Neutrophil (primary cell): ENCODE results near the gene COL24A1.

Experiments
- H3K27ac ChIP-seq: fragments of 200-600 bp; sonication (generic); 2 replicates; pipeline ENCODE4 v1.5.1; 2016; ENCODE audit warnings: mild to moderate bottlenecking, moderate library complexity
- H3K27me3 ChIP-seq: fragments of 200-600 bp; sonication (generic); 2 replicates; pipeline ENCODE4 v1.6.0; 2016; ENCODE audit warnings: mild to moderate bottlenecking
- H3K36me3 ChIP-seq: fragments of 200-600 bp; sonication (generic); 2 replicates; pipeline ENCODE4 v1.5.1; 2017
- H3K4me1 ChIP-seq, 2 experiments: fragments of 200-600 bp in 1 of 2; sonication (generic) in 1 of 2; 1 replicate in 1 of 2; 2 replicates in 1 of 2; pipeline versions ENCODE4 v1.5.1 to v1.6.1; 2013 to 2016; ENCODE audit warnings: low read depth in 1 of 2, low read length in 1 of 2, mild to moderate bottlenecking in 1 of 2, moderate library complexity in 1 of 2; ENCODE audit not compliant: control insufficient read depth in 1 of 2, insufficient read depth in 1 of 2
- H3K4me3 ChIP-seq, 2 experiments: fragments of 200-600 bp in 1 of 2; sonication (generic) in 1 of 2; 1 replicate in 1 of 2; 2 replicates in 1 of 2; pipeline ENCODE4 v1.5.1; 2013 to 2016; ENCODE audit warnings: low read depth in 1 of 2, low read length in 1 of 2, mild to moderate bottlenecking in 1 of 2, moderate library complexity in 1 of 2
- H3K9me3 ChIP-seq: fragments of 200-600 bp; sonication (generic); 2 replicates; pipeline ENCODE4 v1.5.1; 2016
- CTCF ChIP-seq: fragments of 200-600 bp; sonication (generic); IDR thresholded peaks from 2 replicates; pipeline ENCODE4 v1.5.1; 2016; ENCODE audit warnings: antibody characterized with exemption

Gene COL24A1

DNA sequence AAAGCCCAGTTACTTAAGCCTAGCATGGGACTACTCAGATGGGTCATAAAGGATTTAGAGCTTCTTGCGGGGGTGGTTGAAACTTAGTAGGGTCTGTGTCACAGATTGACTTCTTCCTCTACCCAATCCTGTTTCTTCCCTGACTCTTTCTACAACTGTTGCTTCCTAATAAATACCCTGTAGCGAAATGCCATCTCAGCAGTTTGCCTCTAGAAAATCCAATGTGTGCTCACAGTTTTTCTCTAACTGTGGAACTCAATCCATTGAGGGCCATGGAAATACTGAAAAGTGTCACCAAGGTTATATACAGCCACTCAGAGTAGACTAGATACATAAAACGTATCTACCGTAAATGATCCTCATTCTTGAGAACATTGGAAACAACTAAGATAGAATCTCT, 217.7 kb downstream of the COL24A1 start:
- TF ChIP-seq CTCF: no peak

GRCh38 chr1:85936470-85936869, 220.1 kb downstream of the COL24A1 start:
- TF ChIP-seq CTCF: no peak
- no peak overlapping the region for H3K27ac ChIP-seq
- H3K9me3 ChIP-seq: no peaks in the 10 kb centered on the region
- no peaks in the 10 kb centered on the region for H3K36me3 ChIP-seq
- no peak overlapping the region for H3K4me3 ChIP-seq
- H3K4me1 ChIP-seq: no peaks in the 10 kb centered on the region
- H3K27me3 ChIP-seq: no peaks in the 10 kb centered on the region

More for the DNA sequence above, 217.7 kb downstream of the COL24A1 start:
- Histone ChIP-seq H3K36me3 (no peaks in the 10 kb centered on the region), H3K9me3 (no peaks in the 10 kb centered on the region), H3K4me3 (no peak overlapping the region), H3K27me3 (no peaks in the 10 kb centered on the region), H3K4me1 (no peaks in the 10 kb centered on the region), H3K27ac (no peak overlapping the region)

GRCh38 chr1:85936057-85936456, 220.5 kb downstream of the COL24A1 start:
- Histone ChIP-seq H3K36me3 (no peaks in the 10 kb centered on the region), H3K4me1 (no peaks in the 10 kb centered on the region), H3K4me3 (no peak overlapping the region), H3K27me3 (no peaks in the 10 kb centered on the region), H3K27ac (no peak overlapping the region), H3K9me3 (no peaks in the 10 kb centered on the region)
- no peak for TF ChIP-seq CTCF

DNA sequence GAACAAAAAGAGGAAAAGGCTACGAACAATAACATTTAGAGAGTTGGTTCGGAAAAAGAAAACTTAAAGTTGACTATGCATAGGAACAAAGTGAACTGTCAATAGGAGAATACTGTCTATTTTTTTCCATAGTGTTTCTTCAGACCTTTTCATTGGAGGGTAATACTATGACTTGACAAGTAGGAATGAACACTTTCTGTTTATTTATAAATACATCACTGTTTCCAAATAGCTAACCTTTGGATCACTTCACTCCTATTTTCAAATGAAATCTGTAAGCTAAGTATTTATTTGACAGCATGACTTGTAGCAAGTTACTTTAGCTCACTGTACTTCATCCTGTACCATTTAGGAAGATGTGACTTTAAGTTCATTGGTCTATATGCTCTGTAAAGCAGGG, 221.3 kb downstream of the COL24A1 start:
- Histone ChIP-seq H3K36me3 (no peaks in the 10 kb centered on the region), H3K27me3 (no peaks in the 10 kb centered on the region), H3K27ac (no peak overlapping the region), H3K9me3 (no peaks in the 10 kb centered on the region), H3K4me1 (no peaks in the 10 kb centered on the region), H3K4me3 (no peak overlapping the region)
- no peak for TF ChIP-seq CTCF

GRCh38 chr1:85934516-85934915, 222.1 kb downstream of the COL24A1 start:
- Histone ChIP-seq H3K4me1 (no peaks in the 10 kb centered on the region), H3K4me3 (no peak overlapping the region), H3K36me3 (no peaks in the 10 kb centered on the region), H3K27me3 (no peaks in the 10 kb centered on the region), H3K27ac (no peak overlapping the region), H3K9me3 (no peaks in the 10 kb centered on the region)
- TF ChIP-seq CTCF: no peak

- Histone ChIP-seq H3K27ac (no peak overlapping the region), H3K4me1 (no peaks in the 10 kb centered on the region), H3K36me3 (no peaks in the 10 kb centered on the region), H3K27me3 (no peaks in the 10 kb centered on the region), H3K9me3 (no peaks in the 10 kb centered on the region), H3K4me3 (no peak overlapping the region)
- TF ChIP-seq CTCF: no peak
Measured at GRCh38 chr1:85933961-85934360, 222.6 kb downstream of the COL24A1 start.
